ENCODE results near the gene TACC2.

TACC2 gene

DNA sequence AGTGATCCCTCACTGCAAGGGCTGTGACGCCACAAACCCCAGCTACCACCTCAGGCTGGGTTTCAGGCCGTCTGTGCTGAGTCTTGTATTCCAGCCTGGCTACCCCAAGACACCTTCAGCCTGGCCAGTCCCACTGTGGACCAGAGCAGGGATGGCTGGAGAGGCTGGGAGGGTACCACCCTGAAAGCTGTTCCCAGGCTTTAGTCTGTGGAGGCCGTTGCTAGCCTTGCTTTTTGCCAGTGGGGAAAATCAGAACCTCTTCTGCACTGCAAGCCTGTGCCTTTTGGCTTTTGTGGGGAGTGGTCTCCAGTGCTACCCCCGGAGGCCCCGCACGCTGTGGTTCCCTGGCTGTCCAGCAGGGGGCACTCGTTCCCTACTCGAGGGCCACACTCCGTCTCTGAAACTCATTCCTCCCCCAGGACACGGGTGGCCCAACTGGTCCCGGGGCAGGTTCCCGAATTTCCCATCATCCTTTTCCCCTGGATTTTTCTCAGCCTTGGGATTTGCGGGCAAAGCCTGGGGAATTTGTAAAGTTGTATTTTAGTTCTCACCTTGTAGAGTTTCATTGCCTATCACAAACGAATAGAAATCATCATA, 153.8 kb downstream of the TACC2 start:
- FAIRE-seq (no peak), DNase-seq (ENCODE audit: insufficient read length, low spot score) (no peak)
- TF ChIP-seq, protein P1, sequence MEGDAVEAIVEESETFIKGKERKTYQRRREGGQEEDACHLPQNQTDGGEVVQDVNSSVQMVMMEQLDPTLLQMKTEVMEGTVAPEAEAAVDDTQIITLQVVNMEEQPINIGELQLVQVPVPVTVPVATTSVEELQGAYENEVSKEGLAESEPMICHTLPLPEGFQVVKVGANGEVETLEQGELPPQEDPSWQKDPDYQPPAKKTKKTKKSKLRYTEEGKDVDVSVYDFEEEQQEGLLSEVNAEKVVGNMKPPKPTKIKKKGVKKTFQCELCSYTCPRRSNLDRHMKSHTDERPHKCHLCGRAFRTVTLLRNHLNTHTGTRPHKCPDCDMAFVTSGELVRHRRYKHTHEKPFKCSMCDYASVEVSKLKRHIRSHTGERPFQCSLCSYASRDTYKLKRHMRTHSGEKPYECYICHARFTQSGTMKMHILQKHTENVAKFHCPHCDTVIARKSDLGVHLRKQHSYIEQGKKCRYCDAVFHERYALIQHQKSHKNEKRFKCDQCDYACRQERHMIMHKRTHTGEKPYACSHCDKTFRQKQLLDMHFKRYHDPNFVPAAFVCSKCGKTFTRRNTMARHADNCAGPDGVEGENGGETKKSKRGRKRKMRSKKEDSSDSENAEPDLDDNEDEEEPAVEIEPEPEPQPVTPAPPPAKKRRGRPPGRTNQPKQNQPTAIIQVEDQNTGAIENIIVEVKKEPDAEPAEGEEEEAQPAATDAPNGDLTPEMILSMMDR (IDR thresholded peaks at IDR 0.05; ENCODE audit: insufficient read depth, missing control alignments) = peak; percentile 46

DNA sequence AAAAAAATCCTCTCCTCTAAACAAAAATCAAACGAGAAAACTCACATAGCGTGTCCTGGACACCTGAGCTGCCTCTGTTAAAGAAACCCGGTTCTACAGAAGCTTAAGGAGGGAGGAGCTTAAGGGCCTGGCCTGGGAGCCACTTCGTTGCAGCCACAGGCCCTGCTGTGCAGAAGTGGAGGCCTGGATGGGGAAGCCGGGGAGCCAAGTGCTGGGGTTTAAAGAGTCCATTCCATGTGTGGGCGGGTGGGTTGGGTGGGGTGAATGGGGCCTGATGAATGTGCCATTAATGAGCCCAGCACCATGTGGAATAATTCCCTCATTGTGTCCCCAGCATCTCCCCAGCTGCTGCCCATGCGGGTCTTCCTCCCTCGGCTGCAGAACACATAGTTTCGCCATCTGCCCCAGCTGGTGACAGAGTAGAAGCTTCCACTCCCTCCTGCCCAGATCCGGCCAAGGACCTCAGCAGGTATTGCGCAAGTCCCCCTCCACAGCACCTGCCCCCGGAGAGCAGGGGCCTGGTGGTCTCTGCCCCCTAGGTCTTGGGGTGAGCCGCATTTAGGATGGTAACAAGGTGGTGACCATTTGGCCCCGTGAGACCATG, 154.4 kb downstream of the TACC2 start:
- FAIRE-seq (no peak), DNase-seq (ENCODE audit: insufficient read length, low spot score) (no peak)
- TF ChIP-seq, protein P1 (IDR thresholded peaks at IDR 0.05; ENCODE audit: insufficient read depth, missing control alignments) = no peak

DNA sequence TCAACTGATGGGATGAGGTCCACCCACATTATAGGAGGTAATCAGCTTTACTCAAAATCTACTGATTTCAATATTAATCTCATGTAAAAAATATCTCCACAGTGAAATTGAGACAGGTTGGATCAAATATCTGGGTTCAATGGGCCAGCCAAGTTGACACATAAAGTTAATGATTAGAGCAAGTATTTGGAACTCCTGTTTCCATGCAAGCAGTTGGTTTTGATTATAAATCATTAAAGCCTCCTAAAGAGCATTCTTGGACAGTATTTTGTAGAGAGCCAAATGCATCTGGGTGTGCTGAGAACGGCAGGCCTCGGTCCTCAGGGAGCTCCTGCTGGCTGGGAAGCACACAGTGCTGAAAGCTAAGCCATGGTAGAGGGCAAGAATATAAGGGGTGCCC, 155.2 kb downstream of the TACC2 start:
- FAIRE-seq = no peak
- TF ChIP-seq, protein P1 (IDR thresholded peaks at IDR 0.05; ENCODE audit: insufficient read depth, missing control alignments) = no peak
- no peak for DNase-seq (ENCODE audit: insufficient read length, low spot score)

DNA sequence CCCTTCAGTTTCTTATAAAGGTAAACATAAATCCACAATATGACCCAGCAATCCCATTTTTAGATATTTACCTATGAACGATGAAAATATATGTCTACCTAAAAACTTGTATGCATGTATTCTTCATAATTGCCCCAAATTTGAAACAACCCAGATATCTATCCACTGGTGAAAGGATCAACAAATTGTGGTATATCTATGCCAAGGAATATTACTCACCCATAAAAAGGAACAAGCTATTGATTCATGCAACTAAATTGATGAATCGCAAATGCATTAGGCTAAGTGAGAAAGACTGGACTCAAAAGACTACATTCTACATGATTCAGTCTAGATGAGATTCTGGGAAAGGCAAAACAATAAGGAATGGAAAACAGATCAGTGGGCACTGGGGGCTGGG, 156.2 kb downstream of the TACC2 start:
- no peak for FAIRE-seq
- TF ChIP-seq, protein P1 (IDR thresholded peaks at IDR 0.05; ENCODE audit: insufficient read depth, missing control alignments) = no peak
- no peak for DNase-seq (ENCODE audit: insufficient read length, low spot score)

DNA sequence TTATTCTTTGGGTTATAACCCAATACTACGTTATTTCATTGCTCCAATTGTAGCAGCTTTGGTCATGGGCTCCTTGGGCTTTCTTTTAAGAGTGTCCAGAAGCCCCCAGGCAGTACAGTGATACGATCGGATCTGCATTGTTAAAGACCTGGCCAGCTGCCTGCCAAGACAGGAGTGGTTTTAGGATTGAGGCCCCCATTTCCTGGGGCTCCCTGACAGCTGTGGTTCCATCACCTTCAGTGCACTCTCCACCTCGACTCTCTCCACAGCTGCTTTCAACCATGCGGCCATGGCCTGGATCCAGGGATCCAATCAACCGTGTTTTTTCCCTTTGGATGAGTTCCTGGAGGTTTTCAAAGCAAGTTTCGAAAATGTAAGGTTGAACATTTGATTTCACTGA, 158.7 kb downstream of the TACC2 start:
- TF ChIP-seq, protein P1 (IDR thresholded peaks at IDR 0.05; ENCODE audit: insufficient read depth, missing control alignments) = no peak

DNA sequence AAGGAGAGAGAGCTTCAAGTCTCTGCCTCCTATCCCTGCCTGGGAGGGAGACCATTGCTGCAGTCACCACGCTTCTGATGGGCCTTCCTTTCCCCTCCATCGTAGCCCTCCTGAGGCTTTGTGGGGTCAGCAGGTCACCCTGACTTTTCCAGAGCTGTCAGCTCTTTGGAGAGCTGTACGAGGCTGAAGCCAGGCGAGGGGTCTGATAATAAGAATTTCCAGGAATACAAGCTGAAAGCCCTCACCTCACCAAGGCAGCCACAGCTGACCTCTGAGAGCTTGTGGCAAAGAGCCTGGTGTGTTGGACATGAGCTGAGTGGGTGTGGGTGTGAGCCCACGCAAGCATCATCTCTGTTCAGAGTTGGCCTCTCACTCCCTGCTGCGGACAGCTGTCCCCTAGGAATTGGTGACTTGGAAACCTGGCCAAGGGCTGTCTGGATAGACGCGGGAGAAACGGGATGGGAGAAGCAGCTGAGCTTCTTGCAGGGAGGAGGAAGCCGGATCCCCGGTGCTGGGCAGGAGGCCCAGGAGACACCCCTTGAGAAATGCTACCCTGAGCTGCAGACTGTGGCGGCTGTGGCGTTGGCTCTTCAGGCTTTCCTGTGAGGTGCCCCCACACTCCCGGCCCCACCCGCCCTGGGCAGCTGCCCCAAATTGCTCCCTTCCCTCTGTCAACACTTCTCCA, 160.1 kb downstream of the TACC2 start:
- TF ChIP-seq, protein P1 (IDR thresholded peaks at IDR 0.05; ENCODE audit: insufficient read depth, missing control alignments) = no peak
- FAIRE-seq (no peak), DNase-seq (ENCODE audit: insufficient read length, low spot score) (no peak)

More for the DNA sequence above, 158.7 kb downstream of the TACC2 start:
- DNase-seq (ENCODE audit: insufficient read length, low spot score) (no peak), FAIRE-seq (no peak)

Measured in D721Med (cell line).